Embryonic facial prominence (tissue), 1 donor: Measurements from ENCODE around the gene TPM4.
A peak's percentile ranks its signal among the peaks of the same experiment; 100 is the strongest.
"Not testable (repeated sequence)": the region's sequence is repeated elsewhere in the genome, so short reads cannot be mapped to it uniquely, and the experiment has no call there.

Experiments used
- DNase-seq: peaks from one replicate; pipeline ENCODE4 v3.0.0-alpha.2; 2016; ENCODE audit errors: extremely low spot score

The TPM4 gene

GRCh38 chr19:16095071-16095571, 18.8 kb downstream of the TPM4 start:
- DNase-seq = no peak

- no peak for DNase-seq
Observed at GRCh38 chr19:16096280-16096855, 20.1 kb downstream of the TPM4 start.

GRCh38 chr19:16098416-16098768, 22.1 kb downstream of the TPM4 start:
- no peak for DNase-seq

- DNase-seq = no peak
Observed at GRCh38 chr19:16098821-16099220, 22.5 kb downstream of the TPM4 start.

GRCh38 chr19:16099314-16099965, 23.1 kb downstream of the TPM4 start:
- DNase-seq = not testable (repeated sequence)

GRCh38 chr19:16100524-16100923, 24.2 kb downstream of the TPM4 start:
- no peak for DNase-seq

GRCh38 chr19:16104722-16105121, 28.4 kb downstream of the TPM4 start:
- DNase-seq = no peak

- no peak for DNase-seq
Observed at GRCh38 chr19:16106121-16106520, 29.8 kb downstream of the TPM4 start.

GRCh38 chr19:16111160-16111908, 35.0 kb downstream of the TPM4 start, which contains the start of gene RAB8A:
RAB8A (plus strand) TSS chr19:16111889; CDS start chr19:16111902, 13 bp downstream.
- peak; percentile 98 for DNase-seq

GRCh38 chr19:16111909-16112752, 35.8 kb downstream of the TPM4 start:
- DNase-seq = no peak

- no peak for DNase-seq
Observed at GRCh38 chr19:16112778-16113177, 36.5 kb downstream of the TPM4 start.

- DNase-seq = no peak
Observed at GRCh38 chr19:16113727-16114126, 37.4 kb downstream of the TPM4 start.

- DNase-seq = no peak
Observed at GRCh38 chr19:16115301-16116039, 39.2 kb downstream of the TPM4 start.

GRCh38 chr19:16116067-16116466, 39.8 kb downstream of the TPM4 start:
- no peak for DNase-seq

GRCh38 chr19:16117594-16118033, 41.3 kb downstream of the TPM4 start:
- no peak for DNase-seq

GRCh38 chr19:16118489-16119033, 42.3 kb downstream of the TPM4 start:
- DNase-seq = no peak

GRCh38 chr19:16119075-16119857, 43.0 kb downstream of the TPM4 start:
- not testable (repeated sequence) for DNase-seq

GRCh38 chr19:16121141-16121540, 44.8 kb downstream of the TPM4 start:
- no peak for DNase-seq

- no peak for DNase-seq
Observed at GRCh38 chr19:16121967-16122366, 45.7 kb downstream of the TPM4 start.

- no peak for DNase-seq
Observed at GRCh38 chr19:16124953-16125352, 48.7 kb downstream of the TPM4 start.
